Thyroid gland (tissue), 4 donors: ENCODE results near the gene SIGLEC10.

Experiments used
- POLR2A ChIP-seq, 2 donors: fragments of 450-650 bp; IDR thresholded peaks; one replicate each; pipeline ENCODE4 v1.6.1; 2017; ENCODE audit warnings: antibody characterized with exemption in 2 of 2, mild to moderate bottlenecking in 2 of 2, moderate library complexity in 1 of 2
- TF ChIP-seq, protein P1 (sequence below), 6 experiments: fragments of 200-600 bp in 3 of 6; fragments of 450-650 bp in 3 of 6; sonication (generic) in 3 of 6; IDR thresholded peaks; one replicate each; pipeline ENCODE4 v1.5.1; 2016 to 2019; ENCODE audit warnings: antibody characterized with exemption in 6 of 6, mild to moderate bottlenecking in 2 of 6, inconsistent platforms in 1 of 6, moderate library complexity in 1 of 6

DNA sequence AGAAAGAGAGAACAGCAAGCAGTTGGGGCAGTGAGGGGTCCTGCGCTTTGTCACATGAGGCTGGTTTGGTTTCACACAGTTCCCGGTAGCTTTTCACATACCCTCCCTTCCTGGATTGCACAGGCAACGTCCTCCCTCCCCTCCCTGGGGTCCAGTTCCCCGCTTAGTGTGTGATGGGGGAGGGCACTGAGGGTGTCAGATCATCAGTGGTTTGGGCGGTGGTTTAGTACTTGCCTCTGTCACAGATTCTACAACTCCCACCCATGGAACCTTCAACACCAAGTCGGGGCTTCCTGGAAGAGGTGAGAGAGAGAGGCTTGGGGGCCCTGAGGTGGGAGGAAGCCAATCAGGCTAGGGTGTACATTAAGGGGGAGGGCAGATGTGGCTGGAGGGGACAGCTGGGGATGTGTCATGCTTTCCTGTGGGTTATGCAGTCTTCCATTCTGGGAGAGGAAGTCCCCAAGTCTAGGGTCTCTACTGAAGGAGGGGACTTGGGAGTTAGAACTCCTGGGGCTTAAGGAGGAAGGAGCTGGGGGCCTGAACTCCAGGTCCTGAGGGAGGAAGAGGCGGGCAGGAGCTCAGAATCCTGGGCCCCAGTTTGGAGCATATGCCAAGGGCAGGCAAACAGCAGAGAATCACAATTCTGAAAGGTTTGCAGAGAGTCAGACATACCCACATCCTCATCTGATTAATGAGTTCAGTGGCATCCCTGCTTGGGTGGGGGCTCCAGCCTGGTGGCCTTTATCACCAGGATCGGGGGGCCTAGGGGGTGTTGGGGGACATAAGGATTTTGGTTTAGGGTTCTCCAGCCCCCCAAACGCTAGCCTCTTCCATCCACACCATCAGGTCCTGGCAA lies 44.6 kb downstream of the SIGLEC10 start, which contains the start of gene NKG7:
- TF ChIP-seq, protein P1, sequence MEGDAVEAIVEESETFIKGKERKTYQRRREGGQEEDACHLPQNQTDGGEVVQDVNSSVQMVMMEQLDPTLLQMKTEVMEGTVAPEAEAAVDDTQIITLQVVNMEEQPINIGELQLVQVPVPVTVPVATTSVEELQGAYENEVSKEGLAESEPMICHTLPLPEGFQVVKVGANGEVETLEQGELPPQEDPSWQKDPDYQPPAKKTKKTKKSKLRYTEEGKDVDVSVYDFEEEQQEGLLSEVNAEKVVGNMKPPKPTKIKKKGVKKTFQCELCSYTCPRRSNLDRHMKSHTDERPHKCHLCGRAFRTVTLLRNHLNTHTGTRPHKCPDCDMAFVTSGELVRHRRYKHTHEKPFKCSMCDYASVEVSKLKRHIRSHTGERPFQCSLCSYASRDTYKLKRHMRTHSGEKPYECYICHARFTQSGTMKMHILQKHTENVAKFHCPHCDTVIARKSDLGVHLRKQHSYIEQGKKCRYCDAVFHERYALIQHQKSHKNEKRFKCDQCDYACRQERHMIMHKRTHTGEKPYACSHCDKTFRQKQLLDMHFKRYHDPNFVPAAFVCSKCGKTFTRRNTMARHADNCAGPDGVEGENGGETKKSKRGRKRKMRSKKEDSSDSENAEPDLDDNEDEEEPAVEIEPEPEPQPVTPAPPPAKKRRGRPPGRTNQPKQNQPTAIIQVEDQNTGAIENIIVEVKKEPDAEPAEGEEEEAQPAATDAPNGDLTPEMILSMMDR (IDR thresholded peaks at IDR 0.05): no peak
- TF ChIP-seq POLR2A (IDR thresholded peaks at IDR 0.05): no peak
